ENCODE results near the gene ADAMTS7. TPM values are rescaled to one million over a fixed set of nuclear protein-coding genes. Genes with fewer than 3 reads are reported as not detected.

The ADAMTS7 gene
- total RNA-seq, 1 experiment from 2014 or later, result 12.0 TPM

DNA sequence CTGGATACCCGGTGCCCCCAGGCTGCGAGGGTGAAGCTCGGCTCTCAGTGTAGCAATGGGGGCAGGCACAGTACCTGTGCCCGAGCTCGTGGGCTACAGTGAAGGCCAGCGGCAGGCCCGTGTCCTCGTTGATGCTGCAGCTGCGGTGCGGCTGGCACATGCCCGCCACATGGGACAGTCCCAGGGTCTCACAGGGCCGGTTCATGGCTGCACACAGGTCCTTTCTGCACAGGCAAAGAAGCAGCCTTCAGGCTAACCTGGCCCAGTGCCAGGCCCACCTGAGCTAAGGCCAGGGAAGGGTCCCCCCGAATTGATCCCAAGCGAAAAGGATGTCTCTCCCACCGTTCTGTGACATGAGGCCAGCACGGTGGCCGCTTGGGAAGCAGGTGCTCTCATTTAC is 21.6 kb downstream of the ADAMTS7 start:
- H4K20me1 ChIP-seq (ENCODE audit: insufficient read depth), result no peaks in the 10 kb centered on the region
- no peak overlapping the region for H2AFZ ChIP-seq (ENCODE audit: low read depth, low read length, poor library complexity, severe bottlenecking)
- ATAC-seq, result no peak
- CTCF ChIA-PET, result no interaction called here
- BruUV-seq (replicated peaks), result no TSS peak
- intact Hi-C loops (cut with micrococcal nuclease), result no loop called here
- no peak overlapping the region for H3K4me3 ChIP-seq (replicated peaks in 1 of 2; ENCODE audit: low read depth in 1 of 2, low read length in 2 of 2)
- TF ChIP-seq, protein P1, sequence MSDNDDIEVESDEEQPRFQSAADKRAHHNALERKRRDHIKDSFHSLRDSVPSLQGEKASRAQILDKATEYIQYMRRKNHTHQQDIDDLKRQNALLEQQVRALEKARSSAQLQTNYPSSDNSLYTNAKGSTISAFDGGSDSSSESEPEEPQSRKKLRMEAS (IDR thresholded peaks at IDR 0.05), result no peak
- TF ChIP-seq SRF (IDR thresholded peaks at IDR 0.05; ENCODE audit: low read depth), result no peak
- no peak for TF ChIP-seq EGR1 (IDR thresholded peaks at IDR 0.05; ENCODE audit: low read depth)
- no peak for TF ChIP-seq YY1 (IDR thresholded peaks at IDR 0.05; ENCODE audit: extremely low read depth, insufficient replicate concordance, low read depth, low read length)
- TF ChIP-seq, protein P2, sequence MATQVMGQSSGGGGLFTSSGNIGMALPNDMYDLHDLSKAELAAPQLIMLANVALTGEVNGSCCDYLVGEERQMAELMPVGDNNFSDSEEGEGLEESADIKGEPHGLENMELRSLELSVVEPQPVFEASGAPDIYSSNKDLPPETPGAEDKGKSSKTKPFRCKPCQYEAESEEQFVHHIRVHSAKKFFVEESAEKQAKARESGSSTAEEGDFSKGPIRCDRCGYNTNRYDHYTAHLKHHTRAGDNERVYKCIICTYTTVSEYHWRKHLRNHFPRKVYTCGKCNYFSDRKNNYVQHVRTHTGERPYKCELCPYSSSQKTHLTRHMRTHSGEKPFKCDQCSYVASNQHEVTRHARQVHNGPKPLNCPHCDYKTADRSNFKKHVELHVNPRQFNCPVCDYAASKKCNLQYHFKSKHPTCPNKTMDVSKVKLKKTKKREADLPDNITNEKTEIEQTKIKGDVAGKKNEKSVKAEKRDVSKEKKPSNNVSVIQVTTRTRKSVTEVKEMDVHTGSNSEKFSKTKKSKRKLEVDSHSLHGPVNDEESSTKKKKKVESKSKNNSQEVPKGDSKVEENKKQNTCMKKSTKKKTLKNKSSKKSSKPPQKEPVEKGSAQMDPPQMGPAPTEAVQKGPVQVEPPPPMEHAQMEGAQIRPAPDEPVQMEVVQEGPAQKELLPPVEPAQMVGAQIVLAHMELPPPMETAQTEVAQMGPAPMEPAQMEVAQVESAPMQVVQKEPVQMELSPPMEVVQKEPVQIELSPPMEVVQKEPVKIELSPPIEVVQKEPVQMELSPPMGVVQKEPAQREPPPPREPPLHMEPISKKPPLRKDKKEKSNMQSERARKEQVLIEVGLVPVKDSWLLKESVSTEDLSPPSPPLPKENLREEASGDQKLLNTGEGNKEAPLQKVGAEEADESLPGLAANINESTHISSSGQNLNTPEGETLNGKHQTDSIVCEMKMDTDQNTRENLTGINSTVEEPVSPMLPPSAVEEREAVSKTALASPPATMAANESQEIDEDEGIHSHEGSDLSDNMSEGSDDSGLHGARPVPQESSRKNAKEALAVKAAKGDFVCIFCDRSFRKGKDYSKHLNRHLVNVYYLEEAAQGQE (IDR thresholded peaks at IDR 0.05; ENCODE audit: low read depth), result no peak
- TF ChIP-seq EZH2 (IDR thresholded peaks at IDR 0.05), result no peak
- no peak for TF ChIP-seq TCF7L2 (IDR thresholded peaks at IDR 0.05; ENCODE audit: borderline replicate concordance, extremely low read depth, insufficient read depth, insufficient read length)
- no peak for TF ChIP-seq POLR2AphosphoS5 (IDR thresholded peaks at IDR 0.05; ENCODE audit: low read depth, low read length)
- TF ChIP-seq POLR2A (IDR thresholded peaks at IDR 0.05; ENCODE audit: borderline replicate concordance, extremely low read depth, insufficient read depth, insufficient read length), result no peak
- TF ChIP-seq, protein P3, sequence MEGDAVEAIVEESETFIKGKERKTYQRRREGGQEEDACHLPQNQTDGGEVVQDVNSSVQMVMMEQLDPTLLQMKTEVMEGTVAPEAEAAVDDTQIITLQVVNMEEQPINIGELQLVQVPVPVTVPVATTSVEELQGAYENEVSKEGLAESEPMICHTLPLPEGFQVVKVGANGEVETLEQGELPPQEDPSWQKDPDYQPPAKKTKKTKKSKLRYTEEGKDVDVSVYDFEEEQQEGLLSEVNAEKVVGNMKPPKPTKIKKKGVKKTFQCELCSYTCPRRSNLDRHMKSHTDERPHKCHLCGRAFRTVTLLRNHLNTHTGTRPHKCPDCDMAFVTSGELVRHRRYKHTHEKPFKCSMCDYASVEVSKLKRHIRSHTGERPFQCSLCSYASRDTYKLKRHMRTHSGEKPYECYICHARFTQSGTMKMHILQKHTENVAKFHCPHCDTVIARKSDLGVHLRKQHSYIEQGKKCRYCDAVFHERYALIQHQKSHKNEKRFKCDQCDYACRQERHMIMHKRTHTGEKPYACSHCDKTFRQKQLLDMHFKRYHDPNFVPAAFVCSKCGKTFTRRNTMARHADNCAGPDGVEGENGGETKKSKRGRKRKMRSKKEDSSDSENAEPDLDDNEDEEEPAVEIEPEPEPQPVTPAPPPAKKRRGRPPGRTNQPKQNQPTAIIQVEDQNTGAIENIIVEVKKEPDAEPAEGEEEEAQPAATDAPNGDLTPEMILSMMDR (IDR thresholded peaks at IDR 0.05 in 2 of 3, conservative IDR thresholded peaks at IDR 0.05 in 1 of 3; ENCODE audit: borderline replicate concordance in 1 of 3, insufficient read depth in 1 of 3, low read depth in 2 of 3, low read length in 2 of 3), result no peak
- TF ChIP-seq ZFX (IDR thresholded peaks at IDR 0.05), result no peak
- TF ChIP-seq, protein P4, sequence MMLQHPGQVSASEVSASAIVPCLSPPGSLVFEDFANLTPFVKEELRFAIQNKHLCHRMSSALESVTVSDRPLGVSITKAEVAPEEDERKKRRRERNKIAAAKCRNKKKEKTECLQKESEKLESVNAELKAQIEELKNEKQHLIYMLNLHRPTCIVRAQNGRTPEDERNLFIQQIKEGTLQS (IDR thresholded peaks at IDR 0.05), result no peak
- no peak for TF ChIP-seq JUND (IDR thresholded peaks at IDR 0.05)
- TF ChIP-seq ZNF274 (IDR thresholded peaks at IDR 0.05; ENCODE audit: low read depth, low read length), result no peak
- TF ChIP-seq CBX3 (IDR thresholded peaks at IDR 0.05; ENCODE audit: low read depth), result no peak
- TF ChIP-seq, protein P5, sequence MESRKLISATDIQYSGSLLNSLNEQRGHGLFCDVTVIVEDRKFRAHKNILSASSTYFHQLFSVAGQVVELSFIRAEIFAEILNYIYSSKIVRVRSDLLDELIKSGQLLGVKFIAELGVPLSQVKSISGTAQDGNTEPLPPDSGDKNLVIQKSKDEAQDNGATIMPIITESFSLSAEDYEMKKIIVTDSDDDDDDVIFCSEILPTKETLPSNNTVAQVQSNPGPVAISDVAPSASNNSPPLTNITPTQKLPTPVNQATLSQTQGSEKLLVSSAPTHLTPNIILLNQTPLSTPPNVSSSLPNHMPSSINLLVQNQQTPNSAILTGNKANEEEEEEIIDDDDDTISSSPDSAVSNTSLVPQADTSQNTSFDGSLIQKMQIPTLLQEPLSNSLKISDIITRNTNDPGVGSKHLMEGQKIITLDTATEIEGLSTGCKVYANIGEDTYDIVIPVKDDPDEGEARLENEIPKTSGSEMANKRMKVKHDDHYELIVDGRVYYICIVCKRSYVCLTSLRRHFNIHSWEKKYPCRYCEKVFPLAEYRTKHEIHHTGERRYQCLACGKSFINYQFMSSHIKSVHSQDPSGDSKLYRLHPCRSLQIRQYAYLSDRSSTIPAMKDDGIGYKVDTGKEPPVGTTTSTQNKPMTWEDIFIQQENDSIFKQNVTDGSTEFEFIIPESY (IDR thresholded peaks at IDR 0.05; ENCODE audit: extremely low read depth, insufficient replicate concordance, low read length), result no peak
- TF ChIP-seq SP1 (IDR thresholded peaks at IDR 0.05; ENCODE audit: low read depth), result no peak
- RAD21 ChIA-PET (ENCODE audit: low non-redundant PET in 1 of 2, low total read pairs in 2 of 2, uncharacterized antibody in 2 of 2, unreplicated experiment in 2 of 2), result interaction anchor here in 1 of 2 experiments (0.6 kb wide), 1 partner anchor 69 kb away, joined by 3 read pairs; no protein-coding TSS in a partner anchor
- H3K79me2 ChIP-seq (ENCODE audit: insufficient read depth, low read length), result no peaks in the 10 kb centered on the region
- H3K27me3 ChIP-seq (ENCODE audit: insufficient read depth, low read length), result no peaks in the 10 kb centered on the region
- H3K4me1 ChIP-seq (ENCODE audit: control insufficient read depth in 1 of 2, insufficient read depth in 2 of 2, low read length in 2 of 2), result no peaks in the 10 kb centered on the region
- H3K9me2 ChIP-seq (ENCODE audit: insufficient read depth), result no peaks in the 10 kb centered on the region
- H3K4me2 ChIP-seq (ENCODE audit: low read length), result no peak overlapping the region
- H3K9me3 ChIP-seq (ENCODE audit: control insufficient read depth in 1 of 2, insufficient read depth in 1 of 2, low read depth in 1 of 2, low read length in 2 of 2), result no peaks in the 10 kb centered on the region
- POLR2A ChIA-PET, result no interaction called here
- no peak overlapping the region for H3K9ac ChIP-seq (ENCODE audit: low read length)
- H3K36me3 ChIP-seq (ENCODE audit: control insufficient read depth in 1 of 2, insufficient read depth in 2 of 2, low read length in 2 of 2), result no peaks in the 10 kb centered on the region
- DNase-seq (ENCODE audit: low read depth, low spot score), result no peak
- H3K27ac ChIP-seq (ENCODE audit: low read depth, low read length), result no peak overlapping the region

Measured in HCT116 (cell line).